Osteoblast (primary cell): Measurements from ENCODE around the gene PRELID2. TPM values are rescaled to one million over a fixed set of nuclear protein-coding genes. Genes with fewer than 3 reads are reported as not detected.

Experiments
- DNase-seq: peaks from one replicate; pipeline ENCODE4 v3.0.0; 2011; ENCODE audit warnings: low spot score, mixed read lengths; ENCODE audit not compliant: insufficient read length; ENCODE audit errors: missing footprints
- H2AFZ ChIP-seq: 2 replicates; pipeline ENCODE4 v1.6.0; 2011; ENCODE audit warnings: mild to moderate bottlenecking, low read length
- H3K27ac ChIP-seq: 2 replicates; pipeline ENCODE4 v1.5.1; 2011; ENCODE audit warnings: mild to moderate bottlenecking, low read depth, low read length, moderate library complexity
- H3K27me3 ChIP-seq: 2 replicates; pipeline ENCODE4 v1.6.0; 2012; ENCODE audit warnings: mild to moderate bottlenecking, control low read depth, inconsistent platforms, low read length, moderate library complexity; ENCODE audit not compliant: insufficient read depth
- H3K36me3 ChIP-seq: 2 replicates; pipeline ENCODE4 v1.5.1; 2011; ENCODE audit warnings: mild to moderate bottlenecking, low read length, control low read depth, moderate library complexity; ENCODE audit not compliant: insufficient read depth
- H3K4me1 ChIP-seq: 2 replicates; pipeline ENCODE4 v1.5.1; 2011; ENCODE audit warnings: mild to moderate bottlenecking, low read length, control low read depth, moderate library complexity; ENCODE audit not compliant: insufficient read depth
- H3K4me2 ChIP-seq: 2 replicates; pipeline ENCODE4 v1.6.0; 2011; ENCODE audit warnings: mild to moderate bottlenecking, low read length; ENCODE audit not compliant: insufficient read depth
- H3K4me3 ChIP-seq: fragments of 200-600 bp; sonication (generic); 3 replicates; pipeline ENCODE4 v1.5.1; 2012; ENCODE audit warnings: mild to moderate bottlenecking, low read length, inconsistent platforms; ENCODE audit not compliant: insufficient read depth
- H3K79me2 ChIP-seq: 2 replicates; pipeline ENCODE4 v1.6.0; 2012; ENCODE audit warnings: mild to moderate bottlenecking, low read length, control low read depth, inconsistent platforms; ENCODE audit not compliant: insufficient read depth
- H3K9me3 ChIP-seq: 2 replicates; pipeline ENCODE4 v1.5.1; 2011; ENCODE audit warnings: low read depth, low read length, control low read depth
- H4K20me1 ChIP-seq: 2 replicates; pipeline ENCODE4 v1.6.0; 2012; ENCODE audit warnings: mild to moderate bottlenecking, low read length, control low read depth; ENCODE audit not compliant: insufficient read depth
- CTCF ChIP-seq: IDR thresholded peaks from 2 replicates; pipeline ENCODE4 v1.5.1; 2011; ENCODE audit warnings: mild to moderate bottlenecking, low read depth, low read length, moderate library complexity; ENCODE audit errors: extremely low read depth
- total RNA-seq: library from RNA; depleted of rRNA; stranded (reverse); fragments of >200 nt; gene quantifications from 2 replicates; pipeline ENCODE4 v1.2.3, GENCODE V29; 2012

The PRELID2 gene
- total RNA-seq, 1 donor, result 19.5 TPM

- H3K9me3 ChIP-seq, result no peaks in the 10 kb centered on the region
- H3K4me3 ChIP-seq, result no peak overlapping the region
- peak overlapping the region; percentile 21 for H3K4me2 ChIP-seq
Measured at GRCh38 chr5:145775893-145776444, 59.2 kb downstream of the PRELID2 start.

GRCh38 chr5:145775411-145775810, 59.7 kb downstream of the PRELID2 start:
- H3K27me3 ChIP-seq, result no peaks in the 10 kb centered on the region
- H3K36me3 ChIP-seq, result peaks cover 3% of the 10 kb centered on the region
- H3K4me2 ChIP-seq, result peak overlapping the region; percentile 9
- H4K20me1 ChIP-seq, result no peaks in the 10 kb centered on the region
- no peak overlapping the region for H3K4me3 ChIP-seq
- H3K27ac ChIP-seq, result peak overlapping the region; percentile 87
- no peaks in the 10 kb centered on the region for H3K79me2 ChIP-seq
- peak overlapping the region; percentile 75 for H2AFZ ChIP-seq
- H3K4me1 ChIP-seq, result peaks cover 23% of the 10 kb centered on the region
- TF ChIP-seq CTCF, result no peak
- H3K9me3 ChIP-seq, result no peaks in the 10 kb centered on the region
- DNase-seq, result no peak

More at GRCh38 chr5:145775893-145776444, 59.2 kb downstream of the PRELID2 start:
- Histone ChIP-seq H3K4me1 (peaks cover 23% of the 10 kb centered on the region), H3K36me3 (peaks cover 3% of the 10 kb centered on the region), H4K20me1 (no peaks in the 10 kb centered on the region), H3K27me3 (no peaks in the 10 kb centered on the region), H3K79me2 (no peaks in the 10 kb centered on the region), H3K27ac (peak overlapping the region; percentile 87), H2AFZ (peak overlapping the region; percentile 75)
- peak; percentile 89 for DNase-seq
- no peak for TF ChIP-seq CTCF

GRCh38 chr5:145774442-145774841, 60.7 kb downstream of the PRELID2 start:
- Histone ChIP-seq H3K9me3 (no peaks in the 10 kb centered on the region), H3K27me3 (no peaks in the 10 kb centered on the region), H3K4me3 (no peak overlapping the region), H3K4me1 (peaks cover 23% of the 10 kb centered on the region), H3K27ac (no peak overlapping the region), H4K20me1 (no peaks in the 10 kb centered on the region), H3K4me2 (no peak overlapping the region), H2AFZ (no peak overlapping the region), H3K79me2 (no peaks in the 10 kb centered on the region), H3K36me3 (peaks cover 3% of the 10 kb centered on the region)
- no peak for DNase-seq
- no peak for TF ChIP-seq CTCF

- H3K4me2 ChIP-seq, result no peak overlapping the region
- no peaks in the 10 kb centered on the region for H4K20me1 ChIP-seq
- no peak overlapping the region for H3K27ac ChIP-seq
- H3K4me3 ChIP-seq, result no peak overlapping the region
- no peaks in the 10 kb centered on the region for H3K9me3 ChIP-seq
- no peak for DNase-seq
- TF ChIP-seq CTCF, result no peak
- peaks cover 23% of the 10 kb centered on the region for H3K4me1 ChIP-seq
- H3K79me2 ChIP-seq, result no peaks in the 10 kb centered on the region
- H3K36me3 ChIP-seq, result peaks cover 3% of the 10 kb centered on the region
- no peak overlapping the region for H2AFZ ChIP-seq
- no peaks in the 10 kb centered on the region for H3K27me3 ChIP-seq
Measured at GRCh38 chr5:145772466-145772865, 62.7 kb downstream of the PRELID2 start.
